Lung (tissue), 16 donors: Measurements from ENCODE around the gene TTC36. TPM values are rescaled to one million over a fixed set of nuclear protein-coding genes. Genes with fewer than 3 reads are reported as not detected.
"Not testable (repeated sequence)": the region's sequence is repeated elsewhere in the genome, so short reads cannot be mapped to it uniquely, and the experiment has no call there.

Experiments used
- ATAC-seq: fragments of 200-7000 bp; cut with Tn5 transposase; one replicate; pipeline ENCODE4 v1.9.1; 2020; ENCODE audit warnings: moderate number of reproducible peaks; ENCODE audit not compliant: insufficient read depth, low FRiP score
- DNase-seq, 3 donors: peaks; one replicate each; pipeline ENCODE4 v3.0.0-alpha.2; 2013 to 2017
- H3K27ac ChIP-seq, 2 donors: one replicate each; pipeline ENCODE4 v1.5.1; 2013; ENCODE audit warnings: mild to moderate bottlenecking in 2 of 2, moderate library complexity in 2 of 2, control low read depth in 1 of 2, inconsistent platforms in 1 of 2, low read depth in 1 of 2, low read length in 1 of 2
- H3K27me3 ChIP-seq, 3 donors: one replicate each; pipeline ENCODE4 v1.5.1; 2013; ENCODE audit warnings: low read length in 2 of 3; ENCODE audit not compliant: control insufficient read depth in 3 of 3, insufficient read depth in 3 of 3
- H3K36me3 ChIP-seq, 4 donors: one replicate each; pipeline ENCODE4 v1.5.1; 2013; ENCODE audit warnings: low read length in 4 of 4, mild to moderate bottlenecking in 1 of 4, moderate library complexity in 1 of 4; ENCODE audit not compliant: control insufficient read depth in 4 of 4, insufficient read depth in 4 of 4
- H3K4me1 ChIP-seq, 5 donors: one replicate each; pipeline ENCODE4 v1.5.1; 2013; ENCODE audit warnings: low read length in 5 of 5, mild to moderate bottlenecking in 2 of 5, moderate library complexity in 1 of 5; ENCODE audit not compliant: control insufficient read depth in 5 of 5, insufficient read depth in 5 of 5
- H3K4me3 ChIP-seq: one replicate; pipeline ENCODE4 v1.5.1; 2013; ENCODE audit warnings: mild to moderate bottlenecking, control low read depth, moderate library complexity
- H3K9ac ChIP-seq, 2 donors: one replicate each; pipeline ENCODE4 v1.5.1; 2013; ENCODE audit warnings: low read length in 2 of 2, control low read depth in 1 of 2; ENCODE audit not compliant: insufficient read depth in 1 of 2
- H3K9me3 ChIP-seq, 4 donors: one replicate each; pipeline ENCODE4 v1.5.1; 2013; ENCODE audit warnings: low read length in 3 of 4, mild to moderate bottlenecking in 1 of 4, moderate library complexity in 1 of 4; ENCODE audit not compliant: control insufficient read depth in 4 of 4, insufficient read depth in 3 of 4
- WGBS, 2 donors: extraction: QIAGEN DNeasy Blood & Tissue Kit; methylation state at CpG; one replicate each; pipeline ENCODE4 v1.1.7; 2013; 5-methylcytosine and 5-hydroxymethylcytosine counted together
- long read RNA-seq, 5 donors: transcript quantifications; one replicate each; lab custom pipeline, GENCODE V29; 2026
- polyA plus RNA-seq, 2 donors: library from polyadenylated mRNA; stranded (reverse); fragments of 200-250 nt; gene quantifications; one replicate each; pipeline ENCODE4 v1.2.1, GENCODE V29; 2013
- total RNA-seq, 2 donors: library from RNA; depleted of rRNA in 1 of 2; stranded (reverse); fragments of >200 nt in 1 of 2; gene quantifications; one replicate each; pipeline ENCODE4 v1.2.1, GENCODE V29; 2014 to 2021
- TF ChIP-seq, protein P1 (sequence below): IDR thresholded peaks from 2 replicates; pipeline ENCODE4 v1.5.1; 2012; ENCODE audit warnings: mild to moderate bottlenecking; ENCODE audit errors: control extremely low read depth, extremely low read depth
- donor health status: control.
- donor health status: control.
- donor health status: Bipolar disorder and iron deficiency.
- donor health status: healthy.
- donor health status: DM: yes; HTN: yes; CAD: no.

TTC36 gene, protein sequence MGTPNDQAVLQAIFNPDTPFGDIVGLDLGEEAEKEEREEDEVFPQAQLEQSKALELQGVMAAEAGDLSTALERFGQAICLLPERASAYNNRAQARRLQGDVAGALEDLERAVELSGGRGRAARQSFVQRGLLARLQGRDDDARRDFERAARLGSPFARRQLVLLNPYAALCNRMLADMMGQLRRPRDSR
- 1 to 10 TPM in 1 of 2 donors, under 1 TPM in 1; 0.95 to 1.6 TPM for total RNA-seq
- under 1 TPM; 0.14 to 0.40 TPM for polyA plus RNA-seq
- long read RNA-seq, donor 1: 0 reads
- long read RNA-seq, donor 2: 0 reads
- long read RNA-seq, donor 3: 0 reads
- long read RNA-seq, donor 4: 0 reads
- long read RNA-seq, donor 5: 0 reads

DNA sequence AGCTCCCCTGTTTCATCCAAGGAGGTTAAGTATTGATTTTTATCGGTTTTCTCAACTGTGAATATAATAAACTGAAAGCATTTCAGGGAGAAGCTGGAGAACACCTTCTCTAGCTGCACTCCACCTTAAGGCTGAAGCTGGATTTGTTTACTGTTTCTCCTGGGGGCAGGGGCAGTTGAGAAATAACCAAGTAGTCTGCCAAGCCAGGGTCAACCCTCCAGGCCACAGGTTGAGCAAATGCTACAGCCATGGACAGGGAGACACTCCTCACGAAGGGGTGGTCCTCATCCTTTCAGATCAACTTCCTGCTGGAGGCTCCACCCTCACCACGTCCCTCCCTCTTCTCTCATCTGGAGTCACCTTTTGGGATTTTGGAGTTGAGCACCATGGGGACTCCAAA is at the start of gene TTC36:
Gene TTC36 (plus strand): TSS at position 366 of the 400 bp plus-strand sequence. CDS start 21 bp downstream, at position 387.
- no peak for ATAC-seq
- TF ChIP-seq, protein P1, sequence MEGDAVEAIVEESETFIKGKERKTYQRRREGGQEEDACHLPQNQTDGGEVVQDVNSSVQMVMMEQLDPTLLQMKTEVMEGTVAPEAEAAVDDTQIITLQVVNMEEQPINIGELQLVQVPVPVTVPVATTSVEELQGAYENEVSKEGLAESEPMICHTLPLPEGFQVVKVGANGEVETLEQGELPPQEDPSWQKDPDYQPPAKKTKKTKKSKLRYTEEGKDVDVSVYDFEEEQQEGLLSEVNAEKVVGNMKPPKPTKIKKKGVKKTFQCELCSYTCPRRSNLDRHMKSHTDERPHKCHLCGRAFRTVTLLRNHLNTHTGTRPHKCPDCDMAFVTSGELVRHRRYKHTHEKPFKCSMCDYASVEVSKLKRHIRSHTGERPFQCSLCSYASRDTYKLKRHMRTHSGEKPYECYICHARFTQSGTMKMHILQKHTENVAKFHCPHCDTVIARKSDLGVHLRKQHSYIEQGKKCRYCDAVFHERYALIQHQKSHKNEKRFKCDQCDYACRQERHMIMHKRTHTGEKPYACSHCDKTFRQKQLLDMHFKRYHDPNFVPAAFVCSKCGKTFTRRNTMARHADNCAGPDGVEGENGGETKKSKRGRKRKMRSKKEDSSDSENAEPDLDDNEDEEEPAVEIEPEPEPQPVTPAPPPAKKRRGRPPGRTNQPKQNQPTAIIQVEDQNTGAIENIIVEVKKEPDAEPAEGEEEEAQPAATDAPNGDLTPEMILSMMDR: no peak
- Histone ChIP-seq H3K36me3 (peaks cover 5 to 24% (median 18%) of the 10 kb centered on the region in 4 donors), H3K9me3 (no peaks in the 10 kb centered on the region), H3K4me1 (peaks cover 0 to 13% (median 0%) of the 10 kb centered on the region in 5 donors), H3K27ac (no peak within 1 kb of the TSS), H3K9ac (no peak within 1 kb of the TSS), H3K4me3 (no peak within 1 kb of the TSS), H3K27me3 (no peaks in the 10 kb centered on the region)
- DNase-seq: no peak
- 46 to 52% methylated on average over 3 of the region's 3 CpGs for WGBS, 2 donors

DNA sequence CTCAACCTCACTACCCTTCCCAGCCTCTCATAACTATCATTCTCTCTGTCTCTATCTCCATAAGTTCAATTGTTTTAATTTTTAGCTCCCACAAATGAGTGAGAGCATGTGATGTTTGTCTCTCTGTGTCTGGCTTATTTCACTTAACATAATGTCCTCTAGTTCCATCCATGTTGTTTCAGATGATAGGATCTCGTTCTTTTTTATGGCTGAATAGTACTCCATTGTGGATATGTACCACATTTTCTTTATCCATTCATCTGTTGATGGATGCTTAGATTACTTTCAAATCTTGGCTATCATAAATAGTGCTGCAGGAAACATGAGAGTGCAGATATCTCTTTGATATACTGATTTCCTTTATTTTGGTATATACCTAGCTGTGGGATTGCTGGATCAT is 46.0 kb upstream of the TTC36 start:
- not testable (repeated sequence) for H3K27ac ChIP-seq, H3K9ac ChIP-seq, ATAC-seq, DNase-seq, H3K4me1 ChIP-seq, H3K9me3 ChIP-seq, H3K27me3 ChIP-seq, H3K4me3 ChIP-seq
- 95 to 100% methylated on average over 1 of the region's 1 CpG for WGBS, 2 donors
- peaks cover 32 to 55% (median 36%) of the 10 kb centered on the region in 4 donors for H3K36me3 ChIP-seq

DNA sequence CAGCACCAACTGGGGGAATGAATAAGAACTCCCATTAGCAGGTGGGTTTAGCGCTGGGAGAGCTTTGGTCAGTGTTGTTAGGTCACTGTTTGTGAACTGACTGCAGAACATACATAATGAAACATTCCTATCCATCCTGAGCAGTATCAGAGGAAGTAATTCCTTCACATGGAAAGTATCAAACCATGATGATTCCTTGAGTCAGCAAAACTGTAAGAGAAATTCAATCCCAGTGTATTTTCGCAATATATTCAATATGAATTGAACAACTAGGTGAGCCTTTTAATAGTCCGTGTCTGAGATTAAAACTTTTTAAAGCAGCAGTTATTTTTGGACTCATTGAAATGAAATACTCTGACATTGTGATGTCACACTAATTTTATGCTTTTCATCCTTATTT is 42.9 kb upstream of the TTC36 start:
- no peaks in the 10 kb centered on the region for H3K27me3 ChIP-seq
- ATAC-seq: no peak
- peaks cover 19 to 53% (median 28%) of the 10 kb centered on the region in 4 donors for H3K36me3 ChIP-seq
- no peak overlapping the region for H3K9ac ChIP-seq
- DNase-seq: no peak
- H3K9me3 ChIP-seq: no peaks in the 10 kb centered on the region
- TF ChIP-seq, protein P1: no peak
- no peak overlapping the region for H3K27ac ChIP-seq
- no peak overlapping the region for H3K4me3 ChIP-seq
- H3K4me1 ChIP-seq: no peaks in the 10 kb centered on the region
- 97 to 98% methylated on average over 3 of the region's 3 CpGs for WGBS, 2 donors

DNA sequence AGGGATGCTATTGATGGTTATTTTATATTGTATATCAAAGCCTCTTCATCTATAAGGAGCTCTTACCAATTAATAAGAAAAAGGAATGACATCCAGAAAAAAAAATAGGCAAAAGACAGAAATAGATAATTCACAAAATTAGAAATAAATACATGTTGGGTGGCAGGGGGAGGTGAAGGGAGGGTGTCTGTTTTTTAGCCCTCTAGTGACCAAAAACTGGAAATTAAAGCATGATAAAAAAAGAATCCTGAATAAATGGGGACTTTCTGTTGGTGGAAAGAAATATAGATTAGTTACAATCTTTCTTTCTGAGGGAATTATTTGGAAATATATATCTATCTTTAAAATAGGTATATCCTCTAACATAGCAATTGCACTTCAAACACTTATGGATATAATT is 42.0 kb upstream of the TTC36 start:
- H3K36me3 ChIP-seq: peaks cover 22 to 54% (median 30%) of the 10 kb centered on the region in 4 donors
- no peak for ATAC-seq
- H3K4me3 ChIP-seq: no peak overlapping the region
- TF ChIP-seq, protein P1: no peak
- DNase-seq: no peak
- H3K9me3 ChIP-seq: no peaks in the 10 kb centered on the region
- no peaks in the 10 kb centered on the region for H3K4me1 ChIP-seq
- H3K9ac ChIP-seq: no peak overlapping the region
- H3K27ac ChIP-seq: no peak overlapping the region
- H3K27me3 ChIP-seq: no peaks in the 10 kb centered on the region
